Measurements from ENCODE around the gene CACNA2D1. TPM values are rescaled to one million over a fixed set of nuclear protein-coding genes. Genes with fewer than 3 reads are reported as not detected.

CACNA2D1 gene
- total RNA-seq, 1 experiment from 2014 or later, result 0.77 TPM

DNA sequence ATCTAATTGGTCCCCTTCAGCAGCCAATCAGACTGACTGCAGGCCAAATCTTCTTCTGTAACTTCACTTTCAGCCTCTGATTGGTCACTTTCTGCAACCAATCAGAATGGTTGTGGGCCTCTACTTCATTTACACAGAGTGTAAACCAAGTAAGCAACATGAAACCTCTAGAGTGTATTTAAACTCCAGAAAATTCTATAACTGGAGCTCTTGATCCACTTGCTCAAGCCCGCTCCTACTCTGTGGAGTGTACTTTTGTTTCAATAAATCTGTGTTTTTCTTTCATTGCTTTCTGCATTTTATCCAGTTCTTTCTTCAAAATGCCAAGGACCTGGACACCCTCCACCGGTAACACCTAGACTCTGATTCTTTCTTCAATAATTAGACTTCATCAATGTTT, 319.1 kb downstream of the CACNA2D1 start:
- BruUV-seq (replicated peaks), result no TSS peak
- Histone ChIP-seq H2AFZ (ENCODE audit: low read length) (no peak overlapping the region), H3K9me2 (replicated peaks; ENCODE audit: low read length) (no peaks in the 10 kb centered on the region), H3K79me2 (ENCODE audit: low read length) (no peaks in the 10 kb centered on the region), H3K9ac (ENCODE audit: low read length) (no peak overlapping the region), H3K4me1 (ENCODE audit: insufficient read depth, low read length) (no peaks in the 10 kb centered on the region), H4K20me1 (ENCODE audit: low read length) (no peaks in the 10 kb centered on the region), H3K27ac (ENCODE audit: low read length) (no peak overlapping the region), H3K36me3 (ENCODE audit: low read depth, low read length) (no peaks in the 10 kb centered on the region), H3K4me3 (ENCODE audit: low read length) (no peak overlapping the region), H3K9me3 (ENCODE audit: low read length) (peaks cover 9% of the 10 kb centered on the region; the same call in 1 of the 2 replicates), H3K4me2 (ENCODE audit: low read length) (no peak overlapping the region), H3K27me3 (ENCODE audit: low read length) (no peaks in the 10 kb centered on the region), H3F3A (ENCODE audit: low read length, unreplicated experiment) (no peaks in the 10 kb centered on the region)
- CTCF ChIA-PET, result interaction anchor here (0.6 kb wide), 1 partner anchor 237 kb away, joined by 4 read pairs; no protein-coding TSS in a partner anchor
- no peak for TF ChIP-seq CTCF (conservative IDR thresholded peaks at IDR 0.05; ENCODE audit: low read depth, low read length)
- TF ChIP-seq EZH2phosphoT487 (IDR thresholded peaks at IDR 0.05; ENCODE audit: borderline replicate concordance, low read length), result no peak
- TF ChIP-seq EZH2 (IDR thresholded peaks at IDR 0.05; ENCODE audit: low read length, unreplicated experiment), result no peak
- intact Hi-C loops (cut with micrococcal nuclease), result no loop called here
- DNase-seq (no peak), ATAC-seq (no peak)
- POLR2A ChIA-PET (ENCODE audit: unreplicated experiment), result no interaction called here

- H3K27me3 ChIP-seq (ENCODE audit: low read length), result no peaks in the 10 kb centered on the region
- no peak overlapping the region for H3K4me3 ChIP-seq (ENCODE audit: low read length)
- H3K27ac ChIP-seq (ENCODE audit: low read length), result no peak overlapping the region
- no peak overlapping the region for H3K4me2 ChIP-seq (ENCODE audit: low read length)
- H3K36me3 ChIP-seq (ENCODE audit: low read depth, low read length), result no peaks in the 10 kb centered on the region
- no peaks in the 10 kb centered on the region for H4K20me1 ChIP-seq (ENCODE audit: low read length)
- H2AFZ ChIP-seq (ENCODE audit: low read length), result no peak overlapping the region
- H3K79me2 ChIP-seq (ENCODE audit: low read length), result no peaks in the 10 kb centered on the region
- no peaks in the 10 kb centered on the region for H3K9me2 ChIP-seq (replicated peaks; ENCODE audit: low read length)
- POLR2A ChIA-PET (ENCODE audit: unreplicated experiment), result no interaction called here
- intact Hi-C loops (cut with micrococcal nuclease), result no loop called here
- ATAC-seq (no peak), DNase-seq (no peak)
- no peaks in the 10 kb centered on the region for H3F3A ChIP-seq (ENCODE audit: low read length, unreplicated experiment)
- TF ChIP-seq EZH2phosphoT487 (IDR thresholded peaks at IDR 0.05; ENCODE audit: borderline replicate concordance, low read length), result no peak
- CTCF ChIA-PET, result no interaction called here
- H3K9ac ChIP-seq (ENCODE audit: low read length), result no peak overlapping the region
- peaks cover 9% of the 10 kb centered on the region; the same call in 1 of the 2 replicates for H3K9me3 ChIP-seq (ENCODE audit: low read length)
- no TSS peak for BruUV-seq (replicated peaks)
- H3K4me1 ChIP-seq (ENCODE audit: insufficient read depth, low read length), result no peaks in the 10 kb centered on the region
Observed at GRCh38 chr7:82122275-82122674, 321.3 kb downstream of the CACNA2D1 start.

- no peaks in the 10 kb centered on the region for H3K27me3 ChIP-seq (ENCODE audit: low read length)
- H2AFZ ChIP-seq (ENCODE audit: low read length), result no peak overlapping the region
- H3K9me3 ChIP-seq (ENCODE audit: low read length), result no peaks in the 10 kb centered on the region
- no TSS peak for BruUV-seq (replicated peaks)
- ChIA-PET CTCF (interaction anchor here (0.5 kb wide), 1 partner anchor 93 kb away, joined by 8 read pairs; no protein-coding TSS in a partner anchor), POLR2A (ENCODE audit: unreplicated experiment) (no interaction called here)
- no peak overlapping the region for H3K4me3 ChIP-seq (ENCODE audit: low read length)
- no peak overlapping the region for H3K9ac ChIP-seq (ENCODE audit: low read length)
- no peaks in the 10 kb centered on the region for H3K36me3 ChIP-seq (ENCODE audit: low read depth, low read length)
- H3K4me2 ChIP-seq (ENCODE audit: low read length), result no peak overlapping the region
- peaks cover 6% of the 10 kb centered on the region; the same call in 1 of the 2 replicates for H3K4me1 ChIP-seq (ENCODE audit: insufficient read depth, low read length)
- TF ChIP-seq EZH2phosphoT487 (IDR thresholded peaks at IDR 0.05; ENCODE audit: borderline replicate concordance, low read length) (no peak), CTCF (conservative IDR thresholded peaks at IDR 0.05; ENCODE audit: low read depth, low read length) (0 out of 2 replicates have a peak, but pooled peaks have one; percentile 28), EZH2 (IDR thresholded peaks at IDR 0.05; ENCODE audit: low read length, unreplicated experiment) (no peak)
- no peaks in the 10 kb centered on the region for H3F3A ChIP-seq (ENCODE audit: low read length, unreplicated experiment)
- no peaks in the 10 kb centered on the region for H3K9me2 ChIP-seq (replicated peaks; ENCODE audit: low read length)
- H3K27ac ChIP-seq (ENCODE audit: low read length), result no peak overlapping the region
- ATAC-seq, result no peak; the same call in 1 of the 2 replicates
- H3K79me2 ChIP-seq (ENCODE audit: low read length), result no peaks in the 10 kb centered on the region
- DNase-seq, result no peak
- no peaks in the 10 kb centered on the region for H4K20me1 ChIP-seq (ENCODE audit: low read length)
- intact Hi-C loops (cut with micrococcal nuclease), result no loop called here
Observed at GRCh38 chr7:82114237-82114636, 329.3 kb downstream of the CACNA2D1 start.

Data from PC-3 (cell line).